AG10803 (cell line): Measurements from ENCODE around the gene BICD1.

Experiments used
- DNase-seq: peaks from one replicate; pipeline ENCODE4 v3.0.0; 2010; ENCODE audit warnings: low read depth
- H3K4me3 ChIP-seq: 2 replicates; pipeline ENCODE4 v1.5.1; 2011; ENCODE audit warnings: mild to moderate bottlenecking, low read length, control low read depth
- TF ChIP-seq, protein P1 (sequence below): conservative IDR thresholded peaks from 2 replicates; pipeline ENCODE4 v1.5.1; 2011; ENCODE audit warnings: mild to moderate bottlenecking, low read length, control low read depth, inconsistent platforms

Gene BICD1

GRCh38 chr12:32353540-32353939 lies 246.9 kb downstream of the BICD1 start:
- DNase-seq: no peak
- TF ChIP-seq, protein P1, sequence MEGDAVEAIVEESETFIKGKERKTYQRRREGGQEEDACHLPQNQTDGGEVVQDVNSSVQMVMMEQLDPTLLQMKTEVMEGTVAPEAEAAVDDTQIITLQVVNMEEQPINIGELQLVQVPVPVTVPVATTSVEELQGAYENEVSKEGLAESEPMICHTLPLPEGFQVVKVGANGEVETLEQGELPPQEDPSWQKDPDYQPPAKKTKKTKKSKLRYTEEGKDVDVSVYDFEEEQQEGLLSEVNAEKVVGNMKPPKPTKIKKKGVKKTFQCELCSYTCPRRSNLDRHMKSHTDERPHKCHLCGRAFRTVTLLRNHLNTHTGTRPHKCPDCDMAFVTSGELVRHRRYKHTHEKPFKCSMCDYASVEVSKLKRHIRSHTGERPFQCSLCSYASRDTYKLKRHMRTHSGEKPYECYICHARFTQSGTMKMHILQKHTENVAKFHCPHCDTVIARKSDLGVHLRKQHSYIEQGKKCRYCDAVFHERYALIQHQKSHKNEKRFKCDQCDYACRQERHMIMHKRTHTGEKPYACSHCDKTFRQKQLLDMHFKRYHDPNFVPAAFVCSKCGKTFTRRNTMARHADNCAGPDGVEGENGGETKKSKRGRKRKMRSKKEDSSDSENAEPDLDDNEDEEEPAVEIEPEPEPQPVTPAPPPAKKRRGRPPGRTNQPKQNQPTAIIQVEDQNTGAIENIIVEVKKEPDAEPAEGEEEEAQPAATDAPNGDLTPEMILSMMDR: no peak
- H3K4me3 ChIP-seq: no peak overlapping the region

DNA sequence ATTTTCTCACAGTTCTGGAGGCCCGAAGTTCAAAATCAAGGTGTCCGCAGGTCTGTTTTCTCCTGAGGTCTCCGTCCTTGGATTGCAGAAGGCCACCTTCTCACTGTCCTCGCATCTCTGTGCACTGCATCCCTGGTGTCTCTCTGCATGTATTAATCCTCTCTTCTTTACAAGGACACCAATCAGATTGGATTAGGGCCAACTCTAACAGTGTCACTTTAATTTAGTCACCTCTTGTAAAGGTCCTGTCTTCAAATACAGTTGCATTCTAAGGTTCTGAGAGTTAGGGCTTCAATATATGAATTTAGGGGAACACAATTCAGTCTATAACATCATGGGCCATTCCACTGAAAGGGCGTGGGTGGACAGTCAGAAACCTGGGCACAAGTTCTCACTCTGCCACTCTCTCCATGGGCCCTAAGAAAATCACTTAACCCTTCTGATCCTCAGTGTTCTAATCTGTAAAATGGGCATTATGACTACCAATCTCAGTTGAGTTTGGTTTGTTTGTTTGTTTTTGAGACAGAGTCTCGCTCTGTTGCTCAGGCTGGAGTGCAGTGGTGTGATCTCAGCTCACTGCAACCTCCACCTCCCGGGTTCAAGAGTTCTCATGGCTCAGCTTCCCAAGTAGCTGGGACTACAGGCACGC lies 251.1 kb downstream of the BICD1 start:
- DNase-seq: no peak
- TF ChIP-seq, protein P1: no peak
- H3K4me3 ChIP-seq: no peak overlapping the region

DNA sequence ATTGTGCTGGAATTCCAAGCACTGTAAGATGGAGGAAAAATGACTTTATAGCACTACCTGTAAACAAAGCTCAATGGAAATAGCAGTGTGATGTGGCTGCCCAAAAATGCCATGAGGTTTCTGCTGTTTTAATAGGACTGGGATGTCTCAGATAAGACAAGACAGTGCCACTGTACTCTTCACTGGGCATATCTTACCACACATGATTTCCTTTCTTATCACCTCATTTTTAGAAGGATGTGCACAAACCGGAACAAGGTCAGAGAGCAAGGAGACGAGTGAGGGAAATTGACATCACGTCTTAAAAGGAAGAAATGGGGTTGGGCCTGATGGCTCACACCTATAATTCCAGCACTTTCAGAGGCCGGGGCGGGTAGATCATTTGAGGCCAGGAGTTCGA lies 254.3 kb downstream of the BICD1 start:
- DNase-seq: no peak
- TF ChIP-seq, protein P1: no peak
- no peak overlapping the region for H3K4me3 ChIP-seq

GRCh38 chr12:32362892-32363291 lies 256.2 kb downstream of the BICD1 start:
- DNase-seq: no peak
- no peak overlapping the region for H3K4me3 ChIP-seq
- TF ChIP-seq, protein P1: no peak

DNA sequence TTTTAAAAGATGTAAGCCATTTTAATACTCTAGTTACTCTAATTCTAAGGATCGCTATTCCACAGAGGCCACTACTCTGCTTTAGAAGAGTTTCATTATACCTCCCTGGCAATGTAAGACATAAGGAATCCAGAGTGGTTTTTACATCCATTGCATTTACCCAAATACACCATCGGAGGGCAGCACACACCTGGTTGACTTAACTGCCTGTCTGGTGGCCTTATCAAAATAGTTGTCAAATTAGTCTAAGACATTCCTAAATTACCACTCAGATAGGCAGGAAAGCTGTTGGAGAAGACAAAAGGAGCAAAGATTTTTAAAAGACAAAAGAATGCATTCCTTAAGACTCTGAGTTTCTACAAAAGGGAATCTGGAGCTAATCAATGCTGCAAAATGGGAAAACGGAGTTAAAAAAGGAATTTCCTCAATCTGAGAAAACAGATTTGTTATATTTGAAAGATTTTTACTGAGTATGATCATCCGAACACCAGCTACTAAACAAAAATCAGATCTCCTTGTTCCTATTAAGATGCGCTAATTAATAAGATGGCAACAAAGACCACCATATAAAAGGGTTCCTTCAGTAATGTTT lies 258.9 kb downstream of the BICD1 start:
- H3K4me3 ChIP-seq: no peak overlapping the region
- TF ChIP-seq, protein P1: peak; percentile 88
- DNase-seq: peak; percentile 76

GRCh38 chr12:32366714-32367113 lies 260.1 kb downstream of the BICD1 start:
- no peak overlapping the region for H3K4me3 ChIP-seq
- no peak for DNase-seq
- TF ChIP-seq, protein P1: no peak

- H3K4me3 ChIP-seq: no peak overlapping the region
- no peak for DNase-seq
- TF ChIP-seq, protein P1: no peak
Measured at GRCh38 chr12:32367381-32367780, 260.7 kb downstream of the BICD1 start.
